Tibial artery (tissue), 4 donors: Measurements from ENCODE around the gene LRRC7.

Experiments used
- DNase-seq, 2 donors: peaks; one replicate each; pipeline ENCODE4 v3.0.0-alpha.2; 2019
- H3K27ac ChIP-seq, 2 donors: fragments of 200-600 bp; sonication (generic) in 1 of 2; 1 replicate in 1 of 2; 2 replicates in 1 of 2; pipeline ENCODE4 v1.5.1; 2018 to 2019; ENCODE audit warnings: mild to moderate bottlenecking in 1 of 2
- H3K27me3 ChIP-seq, 2 donors: fragments of 200-600 bp; sonication (generic) in 1 of 2; one replicate each; pipeline versions ENCODE4 v1.5.1 to v1.6.0; 2016 to 2019
- H3K36me3 ChIP-seq, 3 donors: fragments of 200-600 bp; sonication (generic) in 2 of 3; one replicate each; pipeline ENCODE4 v1.5.1; 2016 to 2019; ENCODE audit warnings: mild to moderate bottlenecking in 2 of 3
- H3K4me1 ChIP-seq, 4 donors: fragments of 200-600 bp; sonication (generic) in 2 of 4; 1 replicate in 3 of 4; 2 replicates in 1 of 4; pipeline ENCODE4 v1.5.1; 2016 to 2019
- H3K4me3 ChIP-seq, 2 donors: fragments of 200-600 bp; sonication (generic) in 1 of 2; 1 replicate in 1 of 2; 2 replicates in 1 of 2; pipeline ENCODE4 v1.5.1; 2018 to 2019; ENCODE audit warnings: mild to moderate bottlenecking in 2 of 2
- H3K9me3 ChIP-seq, 3 donors: fragments of 200-600 bp; sonication (generic) in 1 of 3; one replicate each; pipeline ENCODE4 v1.5.1; 2016 to 2019
- CTCF ChIP-seq, 2 experiments: fragments of 200-600 bp in 1 of 2; fragments of 450-650 bp in 1 of 2; IDR thresholded peaks; one replicate each; pipeline ENCODE4 v1.5.1; 2017 to 2019; ENCODE audit warnings: antibody characterized with exemption in 2 of 2, mild to moderate bottlenecking in 1 of 2, moderate library complexity in 1 of 2
- intact Hi-C: fragments of 100-400 bp; cut with DNase I; formaldehyde crosslinking; loops from one replicate; pipeline ENCODE4 v1.15.0; 2023; ENCODE audit warnings: low total_unique reads

Gene LRRC7

DNA sequence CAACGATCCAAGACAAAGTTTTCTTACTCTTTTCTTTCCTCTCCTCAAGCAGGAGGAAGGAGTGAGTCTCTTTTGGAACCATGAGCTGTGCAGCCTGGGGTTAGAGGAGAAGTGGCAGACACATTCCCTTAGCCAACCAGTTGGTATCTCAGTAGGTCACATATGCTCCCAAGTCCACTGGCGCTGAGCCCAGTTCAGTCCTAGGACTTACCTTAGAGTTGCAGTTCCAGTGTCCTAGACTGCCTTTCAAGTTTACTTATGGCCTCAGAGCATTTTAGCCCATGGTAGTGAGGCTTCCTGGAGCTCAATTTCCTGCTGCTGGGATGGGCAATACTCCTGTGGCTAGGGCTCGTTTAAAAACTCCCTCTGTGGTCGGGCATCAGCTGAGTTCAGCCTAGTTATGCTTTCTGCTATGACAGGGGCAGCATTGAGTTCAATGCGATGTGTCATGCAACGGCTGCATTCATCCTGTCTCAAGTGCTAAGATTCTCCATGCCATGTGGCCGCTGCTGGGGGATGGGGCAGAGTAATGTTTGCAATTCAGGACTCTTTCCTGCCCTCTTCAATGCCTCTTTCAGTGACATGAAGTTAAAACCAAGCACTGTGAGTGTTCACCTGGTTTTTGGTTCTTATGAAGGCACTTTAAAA lies 103.8 kb downstream of the LRRC7 start:
- no peak overlapping the region for H3K27ac ChIP-seq
- H3K4me1 ChIP-seq, result no peaks in the 10 kb centered on the region
- H3K27me3 ChIP-seq, result no peaks in the 10 kb centered on the region
- no peak for TF ChIP-seq CTCF (IDR thresholded peaks at IDR 0.05)
- H3K9me3 ChIP-seq, result no peaks in the 10 kb centered on the region
- no peak for DNase-seq
- H3K4me3 ChIP-seq, result no peak overlapping the region
- intact Hi-C loops, result no loop called here
- H3K36me3 ChIP-seq, result no peaks in the 10 kb centered on the region

GRCh38 chr1:69673321-69673720 lies 105.6 kb downstream of the LRRC7 start:
- no peaks in the 10 kb centered on the region for H3K9me3 ChIP-seq

GRCh38 chr1:69679965-69680364 lies 112.2 kb downstream of the LRRC7 start:
- Histone ChIP-seq H3K4me3 (no peak overlapping the region), H3K27ac (no peak overlapping the region), H3K9me3 (no peaks in the 10 kb centered on the region), H3K4me1 (no peaks in the 10 kb centered on the region), H3K36me3 (no peaks in the 10 kb centered on the region), H3K27me3 (no peaks in the 10 kb centered on the region)
- no peak for DNase-seq
- intact Hi-C loops, result no loop called here
- TF ChIP-seq CTCF (IDR thresholded peaks at IDR 0.05), result no peak

More at GRCh38 chr1:69673321-69673720, 105.6 kb downstream of the LRRC7 start:
- Histone ChIP-seq H3K27me3 (no peaks in the 10 kb centered on the region), H3K27ac (no peak overlapping the region), H3K4me3 (no peak overlapping the region), H3K4me1 (no peaks in the 10 kb centered on the region), H3K36me3 (no peaks in the 10 kb centered on the region)
- no peak for DNase-seq
- intact Hi-C loops, result no loop called here
- no peak for TF ChIP-seq CTCF (IDR thresholded peaks at IDR 0.05)

DNA sequence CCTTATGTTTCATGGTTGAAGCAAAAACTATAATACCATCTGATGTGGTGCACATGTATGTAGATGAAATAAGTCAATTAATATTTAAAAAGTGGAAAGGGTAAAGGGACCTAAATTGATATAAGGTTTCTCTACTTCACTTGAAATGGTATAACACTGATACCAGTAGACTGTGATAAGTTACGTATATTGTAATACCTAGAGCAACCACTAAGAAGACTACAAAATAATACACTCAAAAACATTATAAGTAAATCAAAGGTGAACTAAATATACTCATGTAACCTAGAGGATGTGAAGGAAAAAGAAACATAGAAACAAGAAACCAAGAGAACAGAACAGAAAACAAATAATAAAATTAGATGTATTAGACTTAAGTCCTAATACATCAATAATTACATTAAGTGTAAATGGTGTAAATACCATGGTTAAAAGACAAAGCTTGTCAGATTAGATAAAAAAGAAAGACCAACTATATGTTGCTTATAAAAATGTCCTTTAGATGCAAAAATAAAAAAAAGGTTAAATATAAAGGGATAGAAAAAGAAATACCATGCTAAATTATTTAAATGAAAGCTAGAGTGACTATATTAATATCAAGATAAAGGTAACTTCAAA lies 118.8 kb downstream of the LRRC7 start:
- no peaks in the 10 kb centered on the region for H3K9me3 ChIP-seq
- intact Hi-C loops, result no loop called here
- no peak for TF ChIP-seq CTCF (IDR thresholded peaks at IDR 0.05)

GRCh38 chr1:69688193-69688592 lies 120.5 kb downstream of the LRRC7 start:
- H3K36me3 ChIP-seq, result no peaks in the 10 kb centered on the region
- no peak overlapping the region for H3K27ac ChIP-seq
- no peaks in the 10 kb centered on the region for H3K9me3 ChIP-seq
- intact Hi-C loops, result no loop called here
- H3K27me3 ChIP-seq, result no peaks in the 10 kb centered on the region
- H3K4me3 ChIP-seq, result no peak overlapping the region
- DNase-seq, result no peak
- TF ChIP-seq CTCF (IDR thresholded peaks at IDR 0.05), result no peak
- H3K4me1 ChIP-seq, result no peaks in the 10 kb centered on the region

More for the DNA sequence above, 118.8 kb downstream of the LRRC7 start:
- Histone ChIP-seq H3K4me3 (no peak overlapping the region), H3K27me3 (no peaks in the 10 kb centered on the region), H3K36me3 (no peaks in the 10 kb centered on the region), H3K27ac (no peak overlapping the region), H3K4me1 (no peaks in the 10 kb centered on the region)
- no peak for DNase-seq
